Fibroblast of pulmonary artery (primary cell): ENCODE data around the gene CWC22.
A peak's percentile ranks its signal among the peaks of the same experiment; 100 is the strongest.
"Not testable (repeated sequence)": the region's sequence is repeated elsewhere in the genome, so short reads cannot be mapped to it uniquely, and the experiment has no call there.

Experiments
- DNase-seq: peaks from one replicate; pipeline ENCODE4 v3.0.0-alpha.2; 2010; ENCODE audit warnings: low read depth
- H3K4me3 ChIP-seq: replicated peaks from 2 replicates; pipeline ENCODE4 v1.5.1; 2011; ENCODE audit warnings: low read depth, mild to moderate bottlenecking, control low read depth, low read length, moderate library complexity
- CTCF ChIP-seq: IDR thresholded peaks from 2 replicates; pipeline ENCODE4 v1.5.1; 2011; ENCODE audit warnings: mild to moderate bottlenecking, control low read depth, low read length, inconsistent platforms; ENCODE audit errors: missing control alignments

CWC22 gene

GRCh38 chr2:180016937-180017336 lies 9.8 kb upstream of the CWC22 start:
- no peak for TF ChIP-seq CTCF
- DNase-seq, result no peak
- H3K4me3 ChIP-seq, result no peak overlapping the region

DNA sequence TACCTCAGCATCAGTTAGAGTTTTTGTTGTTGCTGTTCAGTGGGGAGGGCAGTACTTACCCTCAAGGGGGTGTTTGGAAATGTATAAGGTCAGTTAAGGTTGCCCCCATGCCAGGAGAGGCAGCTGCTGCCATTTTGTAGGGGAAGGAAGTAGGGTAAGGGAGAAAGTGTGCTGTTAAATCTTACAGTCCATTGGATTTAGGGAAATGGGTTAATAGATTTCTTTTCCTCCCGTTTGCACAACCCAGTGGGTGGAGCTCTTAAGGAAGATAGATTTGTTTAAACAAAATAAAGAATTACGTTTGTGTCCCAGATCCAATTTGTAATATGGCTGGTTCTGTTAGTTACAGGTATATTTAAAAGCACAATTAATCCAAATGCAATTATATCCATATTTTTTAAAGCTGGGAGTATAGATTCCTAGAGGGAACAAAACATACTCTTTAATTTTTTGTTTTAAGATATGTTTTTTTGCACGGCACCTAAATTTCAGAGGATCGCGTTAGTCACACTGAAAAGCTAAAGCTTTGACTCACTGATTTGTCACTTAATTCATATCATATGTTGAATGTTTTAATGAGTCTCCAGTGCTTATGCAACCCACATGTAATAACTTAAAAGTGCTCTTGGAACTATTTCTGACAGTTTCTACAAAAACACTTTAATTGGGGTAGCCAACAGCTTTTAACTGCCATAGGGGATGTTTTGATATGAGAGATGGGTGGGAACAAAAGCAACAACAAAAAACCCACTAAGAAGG lies 9.0 kb upstream of the CWC22 start:
- TF ChIP-seq CTCF, result no peak
- DNase-seq, result peak; percentile 56
- H3K4me3 ChIP-seq, result no peak overlapping the region

DNA sequence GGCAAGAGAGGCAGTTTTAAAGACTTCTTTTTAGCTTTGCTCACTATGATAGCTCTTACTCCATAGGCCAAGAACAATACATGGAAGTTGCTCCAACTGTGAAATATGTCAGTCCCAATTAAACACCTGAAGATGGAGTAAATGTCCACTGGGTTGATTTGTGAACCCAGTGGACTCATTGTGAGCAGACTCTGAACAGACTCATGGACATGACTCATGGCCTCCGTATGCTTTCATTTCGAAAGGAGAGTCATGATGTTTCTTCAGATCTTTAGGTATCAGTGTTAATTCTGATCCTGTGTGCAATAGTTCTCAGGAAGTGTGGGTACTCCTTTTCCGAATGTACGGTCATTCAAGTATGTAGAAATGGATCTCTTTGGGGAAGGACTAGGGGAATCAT lies 5.4 kb upstream of the CWC22 start:
- DNase-seq, result peak; percentile 84
- no peak overlapping the region for H3K4me3 ChIP-seq
- no peak for TF ChIP-seq CTCF

DNA sequence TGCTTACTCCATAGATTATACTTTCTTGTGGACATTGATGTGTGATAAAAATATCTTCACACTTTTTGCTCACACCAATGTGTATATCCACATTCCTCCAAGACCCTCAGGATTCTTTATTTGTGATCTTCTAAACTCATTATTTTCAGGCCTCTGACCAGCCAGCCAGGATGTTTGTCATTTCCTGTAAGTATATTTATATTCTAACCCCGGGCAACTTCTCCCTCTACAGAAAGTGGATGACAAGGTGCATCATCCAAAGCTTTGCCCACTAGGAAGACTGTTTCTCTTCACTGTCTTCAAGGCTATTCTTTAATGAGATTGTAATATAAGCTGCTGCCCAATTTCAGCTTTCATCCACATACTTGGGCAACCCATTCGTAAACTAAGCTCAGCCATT lies 3.6 kb upstream of the CWC22 start:
- peak; percentile 12 for DNase-seq
- H3K4me3 ChIP-seq, result no peak overlapping the region
- TF ChIP-seq CTCF, result no peak

- DNase-seq, result no peak
- TF ChIP-seq CTCF, result no peak
- peak overlapping the region; percentile 83 for H3K4me3 ChIP-seq
Observed at GRCh38 chr2:180006231-180006630, 866 bp downstream of the CWC22 start.

- not testable (repeated sequence) for H3K4me3 ChIP-seq, DNase-seq
Observed at GRCh38 chr2:180005465-180005864, 1.6 kb downstream of the CWC22 start.

DNA sequence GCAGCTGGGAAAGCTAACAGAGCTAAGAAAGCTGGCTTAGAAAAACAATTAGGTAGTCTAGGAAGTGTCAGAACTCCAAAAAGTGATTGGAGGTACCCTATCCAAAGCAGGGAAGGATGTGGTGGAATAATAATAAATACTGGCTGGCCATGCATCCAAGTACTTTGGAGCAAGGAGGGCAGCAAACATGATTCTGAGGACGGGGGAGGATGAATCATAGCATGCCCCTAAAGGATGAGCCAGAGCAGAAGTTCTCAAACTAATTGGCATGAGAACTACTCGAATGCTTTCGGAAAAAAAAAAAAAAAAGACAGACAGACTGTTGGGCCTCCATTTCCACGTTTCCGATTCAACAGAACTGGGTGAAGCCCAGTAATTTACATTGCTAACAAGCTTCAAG lies 2.4 kb downstream of the CWC22 start:
- no peak overlapping the region for H3K4me3 ChIP-seq
- no peak for TF ChIP-seq CTCF
- DNase-seq, result no peak
